Caco-2 (cell line): ENCODE data around the gene PODXL2. TPM values are rescaled to one million over a fixed set of nuclear protein-coding genes. Genes with fewer than 3 reads are reported as not detected.

Experiments used
- BruUV-seq: library from RNA; stranded (reverse); fragments of 400-500 nt; replicated peaks from 2 replicates; lab custom pipeline; 2021; lab: Mats Ljungman, UMichigan
- CTCF ChIA-PET: fragments of 300-600 bp; sonication (Branson Sonifier 250); formaldehyde crosslinking; loops from one replicate; lab custom pipeline; 2022; ENCODE audit warnings: antibody characterized with exemption; lab: Charles Lee
- POLR2A ChIA-PET: fragments of 300-600 bp; sonication (Branson Sonifier 250); formaldehyde crosslinking; loops from one replicate; lab custom pipeline; 2022; ENCODE audit warnings: antibody characterized with exemption; lab: Charles Lee
- DNase-seq, 2 experiments: peaks; one replicate each; pipeline versions ENCODE4 v3.0.0 to v3.0.0-alpha.2; 2020 to 2022
- H3K27me3 ChIP-seq: replicated peaks from 2 replicates; pipeline ENCODE4 v1.6.0; 2011; ENCODE audit warnings: low read length; ENCODE audit not compliant: control insufficient read depth, insufficient read depth
- H3K36me3 ChIP-seq: 2 replicates; pipeline ENCODE4 v1.5.1; 2011; ENCODE audit warnings: low read length; ENCODE audit not compliant: control insufficient read depth, insufficient read depth
- H3K4me1 ChIP-seq: fragments of 250-450 bp; sonication (Bioruptor Pico); 2 replicates; pipeline ENCODE4 v1.5.1; 2020; ENCODE audit warnings: mild to moderate bottlenecking
- H3K4me3 ChIP-seq: 2 replicates; pipeline ENCODE4 v1.5.1; 2011; ENCODE audit warnings: low read depth, mild to moderate bottlenecking, control low read depth, low read length
- H3K9me3 ChIP-seq: fragments of 250-450 bp; sonication (Bioruptor Pico); 2 replicates; pipeline ENCODE4 v1.5.1; 2020; ENCODE audit warnings: mild to moderate bottlenecking, moderate library complexity
- H3K27ac Mint-ChIP-seq: one replicate; pipeline ENCODE4 v1.8.0; 2022; ENCODE audit warnings: mixed read lengths; ENCODE audit not compliant: unreplicated experiment
- H3K27me3 Mint-ChIP-seq: one replicate; pipeline ENCODE4 v1.8.0; 2022; ENCODE audit warnings: mixed read lengths; ENCODE audit not compliant: insufficient read depth, unreplicated experiment
- H3K36me3 Mint-ChIP-seq: one replicate; pipeline ENCODE4 v1.8.0; 2022; ENCODE audit warnings: mild to moderate bottlenecking, mixed read lengths; ENCODE audit not compliant: insufficient read depth, unreplicated experiment
- H3K4me1 Mint-ChIP-seq: one replicate; pipeline ENCODE4 v1.8.0; 2022; ENCODE audit warnings: low read depth, mixed read lengths; ENCODE audit not compliant: unreplicated experiment
- H3K4me3 Mint-ChIP-seq: one replicate; pipeline ENCODE4 v1.8.0; 2022; ENCODE audit warnings: mild to moderate bottlenecking, moderate library complexity, mixed read lengths; ENCODE audit not compliant: unreplicated experiment
- H3K9me3 Mint-ChIP-seq: one replicate; pipeline ENCODE4 v1.8.0; 2022; ENCODE audit warnings: mixed read lengths; ENCODE audit not compliant: unreplicated experiment
- CTCF ChIP-seq, 2 experiments: fragments of 200-600 bp in 1 of 2; IDR thresholded peaks; 1 replicate in 1 of 2; 2 replicates in 1 of 2; pipeline versions ENCODE4 v1.5.1 to v1.8.0; 2011 to 2022; ENCODE audit warnings: antibody characterized with exemption in 1 of 2, control low read depth in 1 of 2, inconsistent platforms in 1 of 2, low read depth in 1 of 2, low read length in 1 of 2, mild to moderate bottlenecking in 1 of 2, moderate library complexity in 1 of 2; ENCODE audit not compliant: insufficient read depth in 1 of 2, severe bottlenecking in 1 of 2, unreplicated experiment in 1 of 2
- intact Hi-C: fragments of 100-400 bp; cut with micrococcal nuclease; formaldehyde crosslinking; loops from one replicate; pipeline ENCODE4 v1.10.0; 2022; ENCODE audit not compliant: unreplicated experiment
- total RNA-seq: library from RNA; stranded (reverse); gene quantifications from 2 replicates; pipeline ENCODE4 v1.2.3, GENCODE V29; 2022

The PODXL2 gene
- total RNA-seq, 1 experiment from 2014 or later, result 39.1 TPM

DNA sequence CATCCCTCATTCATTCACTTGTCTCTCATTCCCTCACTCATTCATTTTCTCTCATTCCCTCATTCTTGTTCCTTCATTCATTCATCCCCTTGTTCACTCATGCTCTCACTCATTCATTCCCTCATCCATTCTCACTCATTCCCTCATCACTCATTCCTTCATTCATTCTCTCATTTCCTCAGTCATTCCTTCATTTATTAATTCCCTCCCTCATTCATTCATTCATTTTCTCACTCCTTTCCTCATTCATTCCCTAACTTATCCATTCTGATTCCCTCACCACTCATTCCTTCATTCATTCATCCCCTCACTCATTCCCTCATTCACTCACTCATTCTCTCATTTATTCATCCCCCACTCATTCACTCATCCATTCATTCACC lies 57.5 kb downstream of the PODXL2 start:
- POLR2A ChIA-PET, result no interaction called here
- Histone ChIP-seq H3K4me1 (peaks cover 25% of the 10 kb centered on the region), H3K4me3 (no peak overlapping the region), H3K9me3 (no peaks in the 10 kb centered on the region), H3K36me3 (no peaks in the 10 kb centered on the region), H3K27me3 (no peaks in the 10 kb centered on the region)
- Mint-ChIP-seq H3K4me3 (no peak overlapping the region), H3K4me1 (no peaks in the 10 kb centered on the region), H3K27ac (no peak overlapping the region), H3K27me3 (no peaks in the 10 kb centered on the region), H3K9me3 (no peaks in the 10 kb centered on the region), H3K36me3 (no peaks in the 10 kb centered on the region)
- intact Hi-C loops, result no loop called here
- DNase-seq, result no peak
- no peak for TF ChIP-seq CTCF (IDR thresholded peaks at IDR 0.05; ENCODE audit: insufficient read depth in 1 of 2, low read depth in 1 of 2, low read length in 1 of 2, severe bottlenecking in 1 of 2, unreplicated experiment in 1 of 2)
- no TSS peak for BruUV-seq
- CTCF ChIA-PET, result no interaction called here

DNA sequence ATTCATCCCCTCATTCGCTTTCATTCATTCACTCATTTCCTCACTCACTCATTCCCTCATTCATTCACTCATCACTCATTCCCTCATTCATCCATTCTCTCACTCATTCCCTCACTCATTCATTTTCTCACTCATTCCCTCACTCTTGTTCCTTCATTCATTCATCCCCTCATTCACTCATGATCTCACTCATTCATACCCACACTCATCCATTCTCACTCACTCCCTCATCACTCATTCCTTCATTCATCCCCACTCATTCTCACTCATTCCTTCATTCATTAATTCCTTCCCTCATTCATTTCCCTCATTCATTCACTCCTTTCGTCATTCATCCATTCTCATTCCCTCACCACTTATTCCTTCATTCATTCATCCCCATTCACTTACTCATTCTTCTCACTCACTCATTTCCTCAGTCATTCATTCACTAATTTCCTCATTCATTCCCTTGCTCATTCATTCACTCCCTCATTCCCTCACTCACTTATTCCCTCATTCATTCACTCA lies 58.3 kb downstream of the PODXL2 start:
- no peaks in the 10 kb centered on the region for H3K4me1 Mint-ChIP-seq
- ChIA-PET CTCF (no interaction called here), POLR2A (no interaction called here)

GRCh38 chr3:127688022-127688415 lies 59.0 kb downstream of the PODXL2 start:
- no peaks in the 10 kb centered on the region for H3K36me3 Mint-ChIP-seq
- no peaks in the 10 kb centered on the region for H3K9me3 ChIP-seq
- H3K4me3 ChIP-seq, result no peak overlapping the region
- H3K27me3 ChIP-seq, result no peaks in the 10 kb centered on the region
- ChIA-PET POLR2A (no interaction called here), CTCF (no interaction called here)
- TF ChIP-seq CTCF (IDR thresholded peaks at IDR 0.05; ENCODE audit: insufficient read depth in 1 of 2, low read depth in 1 of 2, low read length in 1 of 2, severe bottlenecking in 1 of 2, unreplicated experiment in 1 of 2), result no peak
- no peaks in the 10 kb centered on the region for H3K4me1 Mint-ChIP-seq
- H3K27ac Mint-ChIP-seq, result no peak overlapping the region
- no TSS peak for BruUV-seq
- H3K4me3 Mint-ChIP-seq, result no peak overlapping the region
- peak in 1 of 2 experiments; percentile 16 for DNase-seq
- intact Hi-C loops, result no loop called here
- H3K4me1 ChIP-seq, result peaks cover 27% of the 10 kb centered on the region
- no peaks in the 10 kb centered on the region for H3K36me3 ChIP-seq
- no peaks in the 10 kb centered on the region for H3K9me3 Mint-ChIP-seq
- no peaks in the 10 kb centered on the region for H3K27me3 Mint-ChIP-seq

More for the DNA sequence above, 58.3 kb downstream of the PODXL2 start:
- H3K4me3 ChIP-seq, result no peak overlapping the region
- no peaks in the 10 kb centered on the region for H3K27me3 Mint-ChIP-seq
- DNase-seq, result no peak
- TF ChIP-seq CTCF (IDR thresholded peaks at IDR 0.05; ENCODE audit: insufficient read depth in 1 of 2, low read depth in 1 of 2, low read length in 1 of 2, severe bottlenecking in 1 of 2, unreplicated experiment in 1 of 2), result no peak
- no peaks in the 10 kb centered on the region for H3K36me3 Mint-ChIP-seq
- no peak overlapping the region for H3K4me3 Mint-ChIP-seq
- no TSS peak for BruUV-seq
- intact Hi-C loops, result no loop called here
- H3K4me1 ChIP-seq, result peaks cover 27% of the 10 kb centered on the region
- H3K27me3 ChIP-seq, result no peaks in the 10 kb centered on the region
- no peaks in the 10 kb centered on the region for H3K36me3 ChIP-seq
- no peak overlapping the region for H3K27ac Mint-ChIP-seq
- H3K9me3 Mint-ChIP-seq, result no peaks in the 10 kb centered on the region
- no peaks in the 10 kb centered on the region for H3K9me3 ChIP-seq
